Measurements from ENCODE around the gene NEAT1.

DNA sequence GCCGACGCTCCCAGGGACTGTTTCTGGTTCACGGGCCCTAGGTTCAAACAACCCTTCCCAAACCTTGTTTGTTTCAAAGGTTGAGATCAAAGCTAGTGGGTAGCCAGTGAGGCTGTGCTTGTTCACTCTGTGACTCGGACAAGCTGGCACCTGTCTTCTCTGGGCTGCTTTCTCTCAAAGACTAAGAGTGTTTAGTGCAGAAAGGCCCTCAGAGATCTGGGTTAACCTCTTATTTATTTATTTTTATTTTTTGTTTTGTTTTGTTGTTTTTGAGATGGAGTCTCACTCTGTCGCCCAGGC, 63.3 kb downstream of the NEAT1 start:
- no peak for TF ChIP-seq CHD2 (IDR thresholded peaks at IDR 0.05; ENCODE audit: low read length)
- TF ChIP-seq, protein P1, sequence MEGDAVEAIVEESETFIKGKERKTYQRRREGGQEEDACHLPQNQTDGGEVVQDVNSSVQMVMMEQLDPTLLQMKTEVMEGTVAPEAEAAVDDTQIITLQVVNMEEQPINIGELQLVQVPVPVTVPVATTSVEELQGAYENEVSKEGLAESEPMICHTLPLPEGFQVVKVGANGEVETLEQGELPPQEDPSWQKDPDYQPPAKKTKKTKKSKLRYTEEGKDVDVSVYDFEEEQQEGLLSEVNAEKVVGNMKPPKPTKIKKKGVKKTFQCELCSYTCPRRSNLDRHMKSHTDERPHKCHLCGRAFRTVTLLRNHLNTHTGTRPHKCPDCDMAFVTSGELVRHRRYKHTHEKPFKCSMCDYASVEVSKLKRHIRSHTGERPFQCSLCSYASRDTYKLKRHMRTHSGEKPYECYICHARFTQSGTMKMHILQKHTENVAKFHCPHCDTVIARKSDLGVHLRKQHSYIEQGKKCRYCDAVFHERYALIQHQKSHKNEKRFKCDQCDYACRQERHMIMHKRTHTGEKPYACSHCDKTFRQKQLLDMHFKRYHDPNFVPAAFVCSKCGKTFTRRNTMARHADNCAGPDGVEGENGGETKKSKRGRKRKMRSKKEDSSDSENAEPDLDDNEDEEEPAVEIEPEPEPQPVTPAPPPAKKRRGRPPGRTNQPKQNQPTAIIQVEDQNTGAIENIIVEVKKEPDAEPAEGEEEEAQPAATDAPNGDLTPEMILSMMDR (IDR thresholded peaks at IDR 0.05; ENCODE audit: control extremely low read depth in 1 of 3, insufficient read depth in 1 of 3, low read depth in 1 of 3, low read length in 3 of 3) = no peak
- TF ChIP-seq ZNF274 (IDR thresholded peaks at IDR 0.05; ENCODE audit: borderline replicate concordance, extremely low read depth, low read length) = no peak
- no peak for TF ChIP-seq SUZ12 (IDR thresholded peaks at IDR 0.05; ENCODE audit: low read length)
- no peak for TF ChIP-seq SIX5 (IDR thresholded peaks at IDR 0.05; ENCODE audit: low read depth, low read length)
- TF ChIP-seq EP300 (IDR thresholded peaks at IDR 0.05; ENCODE audit: borderline replicate concordance in 1 of 2, low read depth in 2 of 2, low read length in 2 of 2) = no peak
- no peak for TF ChIP-seq SIN3A (conservative IDR thresholded peaks at IDR 0.05 in 1 of 2, IDR thresholded peaks at IDR 0.05 in 1 of 2; ENCODE audit: low read depth in 1 of 2, low read length in 2 of 2)
- TF ChIP-seq YY1 (IDR thresholded peaks at IDR 0.05; ENCODE audit: low read depth, low read length) = no peak
- TF ChIP-seq ASH2L (IDR thresholded peaks at IDR 0.05; ENCODE audit: low read length) = no peak

Measured in H1 (cell line).